T-helper 1 cell (primary cell): ENCODE results near the gene ELL2.

Experiments used
- DNase-seq, 5 donors: peaks; one replicate each; pipeline ENCODE4 v3.0.0-alpha.2; 2012 to 2020

The ELL2 gene

GRCh38 chr5:95956021-95956899, 5.4 kb downstream of the ELL2 start:
- DNase-seq: no peak

GRCh38 chr5:95954716-95955115, 6.9 kb downstream of the ELL2 start:
- DNase-seq: no peak

DNA sequence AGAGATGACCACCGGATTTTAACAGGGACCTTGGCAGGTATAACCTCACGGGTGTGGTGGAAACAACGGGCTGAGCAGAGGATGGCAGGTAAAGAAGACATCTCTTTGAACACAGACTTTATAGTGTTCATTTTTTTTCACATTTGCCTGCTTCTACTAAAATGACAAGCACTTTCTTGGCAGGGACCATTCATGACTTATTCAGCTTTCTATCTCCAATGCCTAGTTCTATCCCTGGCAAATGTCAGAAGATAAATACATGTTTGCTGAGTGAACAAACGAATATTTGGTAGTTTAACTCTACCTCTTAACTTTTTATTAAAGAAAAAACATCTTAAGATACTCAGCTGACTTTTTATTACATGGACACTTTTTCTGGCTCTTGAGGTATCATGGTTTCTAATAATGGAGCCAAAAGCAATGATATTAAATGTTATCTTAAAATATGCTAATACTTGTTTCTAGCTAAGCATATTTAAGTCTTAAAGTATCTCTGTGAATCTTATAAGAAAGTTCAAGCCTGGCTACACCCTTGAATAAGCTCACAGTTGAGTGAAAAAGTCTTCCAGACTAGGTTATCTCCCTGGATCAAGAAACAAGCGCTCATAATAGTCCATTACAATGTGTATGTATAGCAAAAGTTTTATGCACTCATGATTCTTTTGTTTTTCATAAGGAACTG, 8.5 kb downstream of the ELL2 start:
- no peak for DNase-seq

GRCh38 chr5:95951916-95952315, 9.7 kb downstream of the ELL2 start:
- DNase-seq: no peak

- DNase-seq: no peak
These were observed 11.8 kb downstream of the ELL2 start for GRCh38 chr5:95949810-95950209.

GRCh38 chr5:95948631-95949030, 13.0 kb downstream of the ELL2 start:
- no peak for DNase-seq

- no peak for DNase-seq
These were observed 15.2 kb downstream of the ELL2 start for GRCh38 chr5:95946451-95946850.

DNA sequence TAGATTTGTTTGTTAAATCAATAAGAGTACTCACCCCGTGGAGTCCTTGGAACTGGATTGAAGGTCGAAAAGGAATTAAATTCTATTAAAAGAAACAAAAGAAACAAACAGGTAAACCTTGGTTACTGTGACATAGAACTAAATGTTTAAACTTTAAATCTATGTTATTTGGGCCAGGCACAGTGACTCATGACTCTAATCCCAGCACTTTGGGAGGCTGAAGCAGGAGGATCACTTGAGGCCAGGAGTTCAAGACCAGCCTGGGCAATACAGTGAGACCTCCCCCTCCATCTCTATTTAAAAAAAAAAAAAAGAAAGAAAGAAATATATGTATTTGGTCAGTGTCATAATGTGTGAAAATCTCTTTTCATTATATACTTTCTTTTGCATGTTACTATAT, 18.7 kb downstream of the ELL2 start:
- DNase-seq: no peak

GRCh38 chr5:95942414-95942813, 19.2 kb downstream of the ELL2 start:
- no peak for DNase-seq

DNA sequence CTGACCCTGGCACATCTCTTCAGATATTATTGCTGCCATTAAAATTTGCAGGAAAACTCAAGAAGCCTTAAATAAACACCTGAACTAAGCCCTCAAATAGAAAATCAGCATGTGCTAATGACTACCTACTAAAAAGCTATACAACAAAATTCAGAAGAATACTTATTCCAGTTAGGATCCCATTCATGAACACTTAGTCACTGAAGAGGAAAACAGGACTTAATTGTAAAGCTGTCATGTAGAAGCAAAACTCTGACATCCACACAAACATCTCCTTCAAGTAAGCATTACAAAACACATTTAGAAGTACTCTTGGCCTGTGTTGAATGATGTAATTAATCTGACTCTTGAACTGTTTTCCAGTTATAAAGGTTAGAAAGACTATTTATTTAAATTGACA, 19.9 kb downstream of the ELL2 start:
- DNase-seq: no peak

DNA sequence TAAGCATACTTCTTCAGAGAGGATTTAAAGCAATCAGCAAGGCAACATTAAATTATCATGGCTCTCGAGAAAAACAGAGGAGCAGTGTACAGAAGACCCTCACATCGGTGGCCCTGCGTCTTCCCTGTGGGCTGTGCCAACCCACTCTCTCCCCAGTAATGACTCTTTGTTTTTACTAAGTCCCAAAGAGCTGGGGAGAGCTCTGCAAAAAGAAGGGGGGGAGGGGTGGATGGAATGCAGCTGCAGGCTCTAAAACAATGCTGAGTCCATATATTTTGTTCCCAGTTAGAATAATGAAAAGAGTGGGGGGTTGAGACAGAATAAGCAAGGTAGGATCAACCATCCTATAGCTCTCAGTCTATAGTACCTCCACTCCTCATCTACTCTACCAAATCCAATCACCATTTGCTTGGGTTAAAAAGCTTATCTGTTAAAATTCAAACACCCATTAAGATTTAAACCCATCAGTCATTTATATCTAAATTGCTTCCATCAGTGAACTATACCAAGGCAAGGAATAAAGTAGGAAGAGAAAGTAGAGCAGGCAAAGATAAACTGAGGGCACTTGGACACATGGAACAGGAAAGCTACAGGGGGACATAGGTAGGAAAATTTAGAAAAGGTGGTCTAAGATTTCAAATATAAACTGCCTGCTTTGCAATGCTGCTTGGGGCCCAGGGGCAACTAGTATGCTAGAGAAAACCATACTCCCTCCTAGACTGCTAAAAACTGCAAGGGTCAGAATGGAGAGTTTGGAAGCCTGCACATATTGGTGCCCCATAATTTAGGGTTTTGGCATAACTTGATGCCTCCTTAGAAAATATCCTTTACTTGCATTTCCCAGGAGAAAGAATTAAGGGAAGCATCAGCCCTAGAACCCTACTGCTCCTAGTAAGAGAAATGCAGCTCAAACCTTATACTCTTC, 20.6 kb downstream of the ELL2 start:
- no peak for DNase-seq

GRCh38 chr5:95939465-95939864, 22.2 kb downstream of the ELL2 start:
- DNase-seq: no peak

- no peak for DNase-seq
These were observed 22.9 kb downstream of the ELL2 start for GRCh38 chr5:95938766-95939165.

DNA sequence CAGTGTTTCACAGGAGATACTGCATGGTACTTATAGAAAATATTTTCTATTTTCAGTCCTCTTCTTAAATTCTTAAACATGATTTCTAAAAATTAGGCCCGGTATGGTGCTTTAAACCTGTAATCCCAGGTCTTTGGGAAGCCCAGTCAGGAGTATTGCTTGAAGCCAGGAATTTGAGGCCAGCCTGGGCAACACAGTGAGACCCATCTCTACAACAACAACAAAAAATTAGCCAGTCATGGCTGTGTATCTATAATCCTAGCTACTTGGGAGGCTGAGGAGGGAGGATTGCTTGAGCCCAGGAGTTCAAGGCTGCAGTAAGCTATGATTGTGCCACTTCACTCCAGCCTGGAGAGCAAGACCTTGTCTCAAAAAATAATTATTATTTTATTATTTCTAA, 23.3 kb downstream of the ELL2 start:
- no peak for DNase-seq

- no peak for DNase-seq
These were observed 24.0 kb downstream of the ELL2 start for GRCh38 chr5:95937607-95938152.

GRCh38 chr5:95936812-95937397, 24.7 kb downstream of the ELL2 start:
- DNase-seq: no peak

- no peak for DNase-seq
These were observed 26.0 kb downstream of the ELL2 start for GRCh38 chr5:95935553-95936100.

- no peak for DNase-seq
These were observed 27.3 kb downstream of the ELL2 start for GRCh38 chr5:95934207-95934804.

DNA sequence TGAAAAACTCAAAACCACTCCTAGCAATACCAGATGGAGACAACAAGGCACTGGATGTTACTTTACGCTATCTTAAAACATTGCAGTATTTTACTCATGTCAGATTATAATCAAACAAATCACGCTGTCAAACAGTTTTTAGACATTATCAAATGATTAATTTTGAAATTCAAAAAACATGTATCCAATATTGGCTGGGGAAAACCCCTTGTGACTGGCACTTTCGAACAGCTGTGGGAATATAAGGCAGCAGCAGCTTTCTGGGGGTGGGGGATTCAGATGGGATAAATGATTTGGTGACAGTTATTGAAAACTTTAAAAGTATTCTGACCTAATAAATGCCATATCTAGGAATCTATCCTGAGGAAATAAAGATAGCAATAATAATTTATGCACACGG, 28.7 kb downstream of the ELL2 start:
- DNase-seq: no peak

DNA sequence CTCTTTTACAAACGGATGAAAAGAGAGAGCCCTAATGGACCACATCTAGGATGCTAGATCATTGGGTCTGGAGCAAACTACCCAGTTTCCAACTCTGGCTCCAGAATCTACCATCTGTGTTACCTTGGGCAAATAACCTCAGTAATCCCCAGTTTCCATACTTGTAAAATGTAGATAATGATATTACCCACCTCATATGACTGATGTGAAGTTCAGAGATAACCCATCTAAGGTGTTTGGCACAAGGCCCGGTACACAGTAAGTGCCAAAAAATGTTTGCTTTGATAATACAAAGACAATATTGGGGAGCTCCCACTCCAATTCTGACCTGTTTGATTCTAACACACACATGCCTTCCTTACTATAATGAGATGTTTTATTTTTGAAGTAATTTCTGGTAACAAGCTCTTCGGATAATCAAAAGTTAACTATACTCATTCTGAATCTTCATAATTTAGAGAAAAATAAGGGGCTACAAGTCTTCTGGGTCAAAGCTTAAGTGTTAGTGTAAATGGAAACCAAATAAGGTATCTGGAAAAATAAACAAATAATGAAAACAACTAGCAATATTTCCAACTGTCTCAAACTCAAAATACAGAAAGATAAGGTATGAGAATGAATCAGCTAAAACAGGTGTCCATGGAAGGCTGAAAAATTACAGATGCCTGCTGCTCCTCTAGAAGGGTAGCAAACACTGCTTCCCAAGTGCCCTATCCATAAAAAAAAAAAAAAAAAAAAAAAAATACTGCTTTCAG, 30.4 kb downstream of the ELL2 start:
- DNase-seq: no peak
